ENCODE data around the gene HDAC5.

DNA sequence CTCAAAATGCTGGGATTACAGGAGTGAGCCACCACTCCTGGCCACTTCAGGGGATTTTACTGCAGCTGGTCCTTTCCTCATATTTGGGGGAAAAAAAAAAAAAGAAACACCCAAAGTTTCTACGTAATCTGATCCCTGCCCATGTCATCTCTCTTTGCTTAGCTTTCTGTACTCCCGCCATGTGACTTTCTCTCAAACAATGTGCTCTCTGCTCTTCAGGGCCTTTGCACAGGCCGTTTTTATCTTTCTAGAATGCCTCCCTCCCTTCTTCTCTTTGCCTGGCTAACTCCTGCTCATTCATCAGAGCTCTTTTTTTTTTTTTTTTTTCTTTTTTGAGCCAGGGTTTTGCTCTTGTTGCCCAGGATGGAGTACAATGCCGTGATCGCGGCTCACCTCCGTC is 4.9 kb upstream of the HDAC5 start:
- TF ChIP-seq, protein P1, sequence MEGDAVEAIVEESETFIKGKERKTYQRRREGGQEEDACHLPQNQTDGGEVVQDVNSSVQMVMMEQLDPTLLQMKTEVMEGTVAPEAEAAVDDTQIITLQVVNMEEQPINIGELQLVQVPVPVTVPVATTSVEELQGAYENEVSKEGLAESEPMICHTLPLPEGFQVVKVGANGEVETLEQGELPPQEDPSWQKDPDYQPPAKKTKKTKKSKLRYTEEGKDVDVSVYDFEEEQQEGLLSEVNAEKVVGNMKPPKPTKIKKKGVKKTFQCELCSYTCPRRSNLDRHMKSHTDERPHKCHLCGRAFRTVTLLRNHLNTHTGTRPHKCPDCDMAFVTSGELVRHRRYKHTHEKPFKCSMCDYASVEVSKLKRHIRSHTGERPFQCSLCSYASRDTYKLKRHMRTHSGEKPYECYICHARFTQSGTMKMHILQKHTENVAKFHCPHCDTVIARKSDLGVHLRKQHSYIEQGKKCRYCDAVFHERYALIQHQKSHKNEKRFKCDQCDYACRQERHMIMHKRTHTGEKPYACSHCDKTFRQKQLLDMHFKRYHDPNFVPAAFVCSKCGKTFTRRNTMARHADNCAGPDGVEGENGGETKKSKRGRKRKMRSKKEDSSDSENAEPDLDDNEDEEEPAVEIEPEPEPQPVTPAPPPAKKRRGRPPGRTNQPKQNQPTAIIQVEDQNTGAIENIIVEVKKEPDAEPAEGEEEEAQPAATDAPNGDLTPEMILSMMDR (IDR thresholded peaks at IDR 0.05): no peak
- TF ChIP-seq POLR2A (IDR thresholded peaks at IDR 0.05) (no peak), POLR2AphosphoS5 (IDR thresholded peaks at IDR 0.05) (no peak)

Data from breast epithelium (tissue), 3 donors.